NCI-H748 treated with DMSO at 0.1 percent for 48 hours (cell line): ENCODE data around the gene HEMGN.
A peak's percentile ranks its signal among the peaks of the same experiment; 100 is the strongest.
"Not testable (repeated sequence)": the region's sequence is repeated elsewhere in the genome, so short reads cannot be mapped to it uniquely, and the experiment has no call there.

Experiments
- DNase-seq: peaks from one replicate; lab custom pipeline; 2025; lab: John Stamatoyannopoulos, UW

The HEMGN gene, protein sequence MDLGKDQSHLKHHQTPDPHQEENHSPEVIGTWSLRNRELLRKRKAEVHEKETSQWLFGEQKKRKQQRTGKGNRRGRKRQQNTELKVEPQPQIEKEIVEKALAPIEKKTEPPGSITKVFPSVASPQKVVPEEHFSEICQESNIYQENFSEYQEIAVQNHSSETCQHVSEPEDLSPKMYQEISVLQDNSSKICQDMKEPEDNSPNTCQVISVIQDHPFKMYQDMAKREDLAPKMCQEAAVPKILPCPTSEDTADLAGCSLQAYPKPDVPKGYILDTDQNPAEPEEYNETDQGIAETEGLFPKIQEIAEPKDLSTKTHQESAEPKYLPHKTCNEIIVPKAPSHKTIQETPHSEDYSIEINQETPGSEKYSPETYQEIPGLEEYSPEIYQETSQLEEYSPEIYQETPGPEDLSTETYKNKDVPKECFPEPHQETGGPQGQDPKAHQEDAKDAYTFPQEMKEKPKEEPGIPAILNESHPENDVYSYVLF

DNA sequence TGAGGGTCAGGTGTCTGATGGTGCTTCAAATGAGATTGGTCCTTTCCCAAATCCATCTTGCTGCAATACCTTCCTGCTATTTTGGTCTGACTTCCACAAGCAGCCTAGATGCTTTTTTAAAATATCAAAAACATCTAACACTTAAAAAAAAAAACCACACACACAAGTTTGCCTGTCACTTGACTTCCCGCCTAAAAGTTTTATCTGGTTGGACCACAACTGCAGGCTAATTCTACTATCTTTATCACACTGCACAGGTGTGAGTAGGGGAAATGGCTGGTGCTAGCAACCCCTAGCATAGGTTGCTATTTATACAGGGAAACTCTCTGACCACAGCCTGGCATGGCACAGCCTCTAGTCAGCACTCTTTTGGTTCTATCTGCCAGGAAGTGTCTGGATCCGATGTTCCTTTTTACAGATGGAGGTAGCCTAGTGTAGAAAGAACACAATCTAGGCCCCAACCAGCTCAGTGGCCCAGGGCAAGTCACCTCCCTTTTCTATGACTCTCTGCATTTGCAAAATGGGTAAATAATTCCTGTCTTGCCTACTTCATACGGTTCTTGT, at the start of gene HEMGN:
Gene HEMGN, minus strand, starts transcription at position 92 of the 564 bp plus-strand sequence. Its CDS starts 36 bp downstream, at position 56.
- DNase-seq: no peak

- no peak for DNase-seq
Observed at GRCh38 chr9:97987487-97987886, 49.5 kb upstream of the HEMGN start.

DNA sequence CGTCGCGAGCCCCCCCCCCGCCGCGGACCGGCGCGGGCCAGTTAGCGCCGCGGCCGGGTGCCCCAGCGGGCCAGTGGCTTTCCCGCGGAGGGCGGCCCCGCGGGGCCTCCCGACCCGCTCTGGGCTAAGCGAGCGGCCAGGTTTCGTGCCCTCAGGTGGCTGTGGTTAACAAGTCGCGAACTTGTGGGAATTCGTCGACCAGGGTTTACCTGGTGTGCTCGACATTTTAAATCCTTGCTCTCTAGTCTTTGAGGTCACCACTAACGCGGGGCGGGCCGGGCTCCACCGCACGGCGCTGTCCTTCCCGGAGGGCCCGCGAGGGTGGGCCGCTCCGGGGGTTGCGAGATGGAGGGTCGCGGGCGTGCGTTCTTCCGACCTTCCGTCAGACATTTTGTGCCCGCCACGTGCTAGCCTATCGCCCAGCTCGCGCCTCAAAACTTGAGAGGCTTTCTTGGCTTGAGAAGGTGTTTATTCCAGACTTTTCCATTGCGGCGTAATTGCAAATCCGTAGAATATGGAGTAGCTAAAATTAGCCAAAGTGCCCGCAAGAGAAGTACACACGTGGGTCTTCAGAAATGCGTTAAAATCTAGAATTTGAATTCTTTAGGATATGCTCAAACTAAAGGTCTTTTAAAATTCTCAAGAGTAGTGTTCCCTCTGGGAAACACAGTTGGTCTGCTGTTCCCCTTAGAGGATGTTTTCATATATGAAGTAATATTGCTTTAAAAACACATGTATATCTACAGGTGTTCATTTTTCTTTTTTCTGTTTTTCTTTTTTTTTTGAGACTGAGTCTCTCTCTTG, 47.3 kb upstream of the HEMGN start:
- no peak for DNase-seq

DNA sequence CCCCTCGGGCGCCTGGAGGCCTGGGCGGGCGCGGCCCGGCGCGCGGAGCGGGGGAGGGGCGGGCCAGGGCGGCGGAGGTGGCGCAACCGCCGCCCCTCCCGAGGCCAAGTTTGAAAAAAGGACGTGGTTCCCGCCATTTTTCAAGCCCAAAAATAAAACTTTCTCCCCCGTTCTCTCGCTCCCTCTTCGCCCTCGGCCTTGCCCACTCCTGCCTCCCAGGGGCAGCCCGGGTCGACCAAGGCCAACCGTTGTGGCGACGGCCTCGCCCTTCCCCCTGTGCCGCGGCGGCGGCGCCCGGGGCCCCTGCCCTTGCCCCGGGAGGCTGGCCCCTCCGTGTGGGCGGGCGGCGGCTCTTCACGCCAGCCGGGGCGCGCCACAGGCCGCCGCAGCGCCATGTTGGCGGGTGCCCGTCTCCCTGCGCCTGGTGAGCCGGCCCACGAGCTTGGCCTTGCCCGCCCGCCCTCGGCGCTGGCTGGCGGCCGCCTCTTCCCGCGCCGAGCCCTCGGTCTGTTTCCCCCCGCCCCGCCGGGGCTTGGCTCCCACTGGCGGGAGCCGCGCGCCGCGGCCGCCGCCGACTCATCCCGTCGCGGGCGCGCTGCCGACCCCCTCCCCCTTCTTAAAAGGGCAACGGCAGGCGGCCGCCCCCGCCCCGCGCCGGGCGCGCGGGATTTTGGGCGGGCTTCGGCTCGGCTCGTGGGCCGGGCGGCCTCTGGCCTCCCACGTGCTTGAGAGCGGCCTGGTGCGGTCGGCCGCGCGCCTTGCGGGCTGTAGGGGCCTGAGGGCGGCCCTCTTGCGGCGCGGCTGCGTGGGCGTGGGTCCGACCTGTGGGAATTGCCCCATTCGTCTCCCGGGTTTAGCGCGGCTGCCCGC, 46.5 kb upstream of the HEMGN start:
- peak; percentile 25 for DNase-seq

- DNase-seq: no peak
Observed at GRCh38 chr9:97983589-97984187, 45.7 kb upstream of the HEMGN start.

DNA sequence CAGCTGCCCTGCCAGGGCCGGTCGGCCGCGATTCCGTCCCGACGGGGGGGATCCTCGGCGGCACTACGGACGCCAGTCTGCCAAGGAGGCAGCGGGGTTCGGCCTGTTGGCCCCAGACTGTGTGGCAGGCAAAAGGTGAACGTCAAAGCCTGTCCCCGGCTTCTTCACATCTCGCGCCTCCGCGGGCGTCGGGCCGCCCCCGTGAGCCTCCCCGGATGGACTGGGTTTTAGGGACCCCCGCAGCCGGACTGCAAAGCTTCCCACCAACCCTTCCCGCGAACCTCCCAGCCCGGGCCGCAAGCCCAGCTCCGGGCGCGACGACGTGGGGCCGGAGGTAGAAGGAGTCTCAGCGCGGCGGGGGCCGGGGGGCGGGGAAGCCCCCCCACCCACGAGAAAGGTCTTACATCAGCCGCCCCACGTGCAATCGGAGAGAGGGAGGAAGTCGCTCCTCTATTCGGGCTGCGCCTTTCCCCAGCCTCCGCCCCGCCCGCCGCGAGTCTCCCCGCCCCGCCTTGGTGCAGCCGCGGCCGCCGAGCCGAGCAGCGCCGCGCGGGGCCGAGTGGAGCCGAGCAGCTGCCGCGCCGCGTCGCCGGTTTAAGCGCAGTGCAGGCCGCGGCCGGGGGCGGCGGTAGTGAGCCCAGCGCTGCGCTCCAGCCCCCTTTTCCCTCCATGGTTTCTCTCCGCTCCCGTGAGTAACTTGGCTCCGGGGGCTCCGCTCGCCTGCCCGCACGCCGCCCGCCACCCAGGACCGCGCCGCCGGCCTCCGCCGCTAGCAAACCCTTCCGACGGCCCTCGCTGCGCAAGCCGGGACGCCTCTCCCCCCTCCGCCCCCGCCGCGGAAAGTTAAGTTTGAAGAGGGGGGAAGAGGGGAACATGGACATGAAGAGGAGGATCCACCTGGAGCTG, 45.0 kb upstream of the HEMGN start, which contains the start of gene ANP32B:
Gene ANP32B, plus strand, starts transcription at position 659 of the 906 bp plus-strand sequence. Its CDS starts 215 bp downstream, at position 874.
- DNase-seq: peak; percentile 60

DNA sequence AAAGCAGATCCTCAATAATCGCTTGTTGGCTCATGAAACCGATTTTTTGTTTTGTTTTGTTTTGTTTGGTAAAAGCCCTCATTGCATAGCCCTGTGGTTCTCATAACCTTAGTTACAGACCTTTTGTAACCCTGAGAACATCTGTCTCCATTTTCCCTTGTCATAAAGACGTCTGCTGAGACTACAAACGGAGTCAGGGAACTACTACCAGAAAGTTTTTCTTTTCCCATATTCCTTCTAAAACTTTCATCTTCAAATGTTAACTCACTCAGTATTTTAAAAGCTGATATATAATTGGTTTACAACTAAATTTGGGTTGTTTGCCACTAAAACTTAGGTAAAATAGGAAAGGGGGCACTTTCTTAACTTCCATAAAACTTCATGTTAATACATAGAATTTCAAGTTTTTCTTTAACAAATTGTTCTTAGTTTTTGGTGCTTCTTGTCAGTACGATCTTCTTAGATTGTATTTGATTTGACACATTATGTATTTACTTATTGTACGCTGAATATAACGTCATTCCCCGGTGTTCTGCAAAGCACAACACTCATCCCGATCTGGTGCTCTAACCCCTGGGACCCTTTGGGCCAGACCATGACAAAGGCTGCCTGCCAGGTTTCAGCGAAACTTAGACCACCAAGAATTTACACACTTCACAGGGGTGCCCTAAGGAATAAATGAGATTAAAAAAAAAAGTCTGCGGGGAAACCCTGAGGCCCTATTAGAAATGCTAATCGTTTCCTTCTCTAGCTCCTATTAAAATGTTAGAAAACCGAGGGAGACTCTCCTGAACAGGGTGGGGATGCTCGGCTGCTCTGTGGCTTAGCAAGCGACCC, 44.1 kb upstream of the HEMGN start:
- no peak for DNase-seq

DNA sequence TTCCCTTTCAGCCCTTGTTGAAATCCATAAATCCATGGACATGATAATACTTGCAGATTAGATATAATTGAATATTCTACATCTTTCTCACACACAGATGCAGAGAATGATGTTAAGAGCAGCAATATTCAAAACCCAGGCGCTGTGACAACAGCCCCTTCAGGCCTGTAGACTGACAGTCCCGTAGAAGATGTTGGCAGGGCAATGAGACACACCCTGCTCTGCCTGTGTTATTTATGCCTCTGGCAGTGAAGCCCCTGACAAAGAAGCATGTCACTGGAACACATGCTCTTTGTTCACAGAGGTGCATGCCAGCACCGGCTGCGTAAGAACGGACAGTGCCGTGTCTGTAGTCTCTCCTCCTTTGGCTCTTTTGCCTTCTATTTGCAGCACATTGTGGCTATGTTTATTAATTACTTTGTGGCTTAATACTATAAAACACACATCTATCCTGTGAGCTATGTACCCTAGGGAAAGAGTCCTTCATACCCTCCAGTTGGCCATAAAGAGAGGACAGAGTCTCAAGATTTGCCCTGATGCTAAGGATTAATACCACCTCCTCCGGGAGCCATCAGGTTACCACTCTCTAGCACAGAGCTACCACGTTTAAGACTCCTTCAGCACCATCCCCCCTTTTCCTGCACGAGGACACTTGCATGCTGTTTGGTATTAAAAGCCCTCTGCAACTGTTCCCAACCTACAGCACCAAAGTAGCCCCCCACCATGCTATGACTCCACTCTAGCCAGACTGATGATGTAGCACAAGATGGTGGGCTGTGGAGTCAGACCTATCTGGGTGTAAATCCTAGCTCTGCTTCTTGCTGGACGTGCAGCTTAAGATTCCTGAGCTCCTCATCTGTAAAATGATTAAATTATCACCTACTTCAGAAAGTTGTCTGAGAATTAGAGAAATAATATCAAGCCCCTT, 43.2 kb upstream of the HEMGN start:
- no peak for DNase-seq

DNA sequence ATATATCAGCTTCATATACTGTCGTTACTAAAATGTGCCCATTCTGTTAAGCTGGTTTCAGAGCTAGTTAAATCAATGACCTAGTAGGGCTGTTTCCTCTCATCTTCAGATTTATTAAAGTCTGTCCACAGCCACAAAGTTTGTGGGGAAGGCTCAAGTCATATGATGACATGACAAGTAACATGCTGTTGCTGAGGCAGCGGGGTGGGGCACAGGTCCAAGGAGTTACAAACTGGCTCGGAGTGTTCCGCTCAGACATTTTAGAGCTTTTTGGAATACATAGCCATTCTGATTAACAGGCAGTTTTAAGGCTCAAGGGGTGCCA, 42.5 kb upstream of the HEMGN start:
- no peak for DNase-seq

- no peak for DNase-seq
Observed at GRCh38 chr9:97979788-97980478, 42.0 kb upstream of the HEMGN start.

GRCh38 chr9:97978371-97979130, 40.6 kb upstream of the HEMGN start:
- no peak for DNase-seq

GRCh38 chr9:97976633-97977032, 38.7 kb upstream of the HEMGN start:
- not testable (repeated sequence) for DNase-seq

GRCh38 chr9:97975376-97975775, 37.4 kb upstream of the HEMGN start:
- no peak for DNase-seq

DNA sequence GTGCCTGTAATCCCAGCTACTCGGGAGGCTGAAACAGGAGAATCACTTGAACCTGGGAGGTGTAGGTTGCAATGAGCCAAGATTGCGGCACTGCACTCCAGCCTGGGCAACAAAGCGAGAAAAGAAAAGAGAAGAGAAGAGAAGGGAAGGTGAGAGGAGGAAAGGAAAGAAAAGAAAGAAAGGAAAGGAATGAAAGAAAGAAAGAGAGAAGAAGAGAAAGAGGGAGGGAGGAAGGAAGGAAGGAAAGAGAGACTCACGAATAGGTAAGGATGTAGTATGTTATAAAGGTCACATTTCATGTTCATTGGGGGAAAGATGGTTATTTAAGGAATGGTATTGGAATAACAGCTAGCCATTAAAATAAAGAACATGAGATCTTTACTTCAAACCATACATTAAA, 34.8 kb upstream of the HEMGN start:
- no peak for DNase-seq

GRCh38 chr9:97970165-97970564, 32.2 kb upstream of the HEMGN start:
- no peak for DNase-seq

DNA sequence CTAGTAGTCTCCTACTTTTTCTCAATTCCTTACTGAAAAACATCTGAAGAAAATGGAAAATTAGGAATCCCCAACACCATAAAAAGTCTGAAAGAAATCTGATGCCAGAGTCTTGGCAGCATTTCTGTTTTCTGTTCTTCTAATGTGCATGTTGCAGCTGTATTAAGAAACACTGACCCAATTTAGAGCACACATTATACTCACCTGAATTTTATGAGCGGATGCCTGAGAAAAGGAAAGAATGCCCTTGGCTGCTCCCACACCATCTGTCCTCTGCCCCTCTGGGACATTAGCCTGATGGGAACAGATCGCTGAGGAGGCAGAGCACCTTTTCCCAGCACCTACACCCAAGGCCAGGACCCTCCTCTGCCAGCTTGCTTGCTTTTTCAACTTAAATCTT, 31.0 kb upstream of the HEMGN start:
- DNase-seq: no peak

- no peak for DNase-seq
Observed at GRCh38 chr9:97966493-97966892, 28.5 kb upstream of the HEMGN start.
